GM13976 (cell line): Measurements from ENCODE around the gene RAB34.

ENCODE experiments used
- DNase-seq: peaks from one replicate; pipeline ENCODE4 v3.0.0; 2012; ENCODE audit warnings: low spot score
- CTCF ChIP-seq: IDR thresholded peaks from 2 replicates; pipeline ENCODE4 v1.5.1; 2012; ENCODE audit warnings: borderline replicate concordance, mild to moderate bottlenecking; ENCODE audit not compliant: insufficient read depth; ENCODE audit errors: extremely low read depth, missing control alignments, control extremely low read depth
- in situ Hi-C: fragments of 300-500 bp; cut with MboI; formaldehyde crosslinking; loops from one replicate; pipeline ENCODE4 v1.12.0; 2022; ENCODE audit warnings: low sequenced_read_pairs, mixed read lengths, inconsistent platforms; ENCODE audit not compliant: unreplicated experiment

RAB34 gene

GRCh38 chr17:28735242-28735722 lies 17.6 kb upstream of the RAB34 start:
- no peak for DNase-seq
- in situ Hi-C loops = loop anchor here (25.0 kb wide), 1 partner anchor 377 kb away; no protein-coding TSS in a partner anchor
- no peak for TF ChIP-seq CTCF

GRCh38 chr17:28734712-28735241 lies 17.1 kb upstream of the RAB34 start:
- no peak for TF ChIP-seq CTCF
- in situ Hi-C loops = loop anchor here (25.0 kb wide), 1 partner anchor 378 kb away; no protein-coding TSS in a partner anchor
- DNase-seq = no peak

- in situ Hi-C loops = loop anchor here (25.0 kb wide), 1 partner anchor 379 kb away; no protein-coding TSS in a partner anchor
Measured at GRCh38 chr17:28733346-28733745, 15.7 kb upstream of the RAB34 start.

GRCh38 chr17:28729950-28730330 lies 12.3 kb upstream of the RAB34 start:
- DNase-seq = no peak
- no peak for TF ChIP-seq CTCF
- in situ Hi-C loops = loop anchor here (25.0 kb wide), 1 partner anchor 382 kb away; no protein-coding TSS in a partner anchor

More at GRCh38 chr17:28733346-28733745, 15.7 kb upstream of the RAB34 start:
- TF ChIP-seq CTCF = no peak
- no peak for DNase-seq

GRCh38 chr17:28728364-28729200 lies 10.9 kb upstream of the RAB34 start, which contains the start of gene NEK8:
NEK8 (plus strand) TSS chr17:28728788; CDS start chr17:28728814, 26 bp downstream.
- DNase-seq = peak; percentile 89
- in situ Hi-C loops = loop anchor here (25.0 kb wide), 1 partner anchor 384 kb away; no protein-coding TSS in a partner anchor
- no peak for TF ChIP-seq CTCF

- TF ChIP-seq CTCF = peak; percentile 99
- in situ Hi-C loops = loop anchor here (25.0 kb wide), 1 partner anchor 385 kb away; no protein-coding TSS in a partner anchor
- peak; percentile 87 for DNase-seq
Measured at GRCh38 chr17:28726627-28727491, 9.2 kb upstream of the RAB34 start.
